Endothelial cell (in vitro differentiated cells): Measurements from ENCODE around the gene ZC2HC1B. TPM values are rescaled to one million over a fixed set of nuclear protein-coding genes. Genes with fewer than 3 reads are reported as not detected.

Source experiments
- DNase-seq: peaks from one replicate; pipeline ENCODE4 v3.0.0; 2021; ENCODE audit warnings: low spot score
- H3K27ac Mint-ChIP-seq: one replicate; pipeline ENCODE4 v1.8.0; 2021; ENCODE audit warnings: mixed read lengths, inconsistent platforms; ENCODE audit not compliant: unreplicated experiment
- H3K27me3 Mint-ChIP-seq: one replicate; pipeline ENCODE4 v1.8.0; 2021; ENCODE audit warnings: mild to moderate bottlenecking, moderate library complexity, mixed read lengths, inconsistent platforms; ENCODE audit not compliant: unreplicated experiment
- H3K36me3 Mint-ChIP-seq: one replicate; pipeline ENCODE4 v1.8.0; 2021; ENCODE audit warnings: mild to moderate bottlenecking, low read depth, mixed read lengths, inconsistent platforms; ENCODE audit not compliant: unreplicated experiment
- H3K4me1 Mint-ChIP-seq: one replicate; pipeline ENCODE4 v1.8.0; 2021; ENCODE audit warnings: mild to moderate bottlenecking, mixed read lengths, inconsistent platforms; ENCODE audit not compliant: unreplicated experiment
- H3K4me3 Mint-ChIP-seq: one replicate; pipeline ENCODE4 v1.8.0; 2021; ENCODE audit warnings: mild to moderate bottlenecking, mixed read lengths, inconsistent platforms; ENCODE audit not compliant: unreplicated experiment
- H3K9me3 Mint-ChIP-seq: one replicate; pipeline ENCODE4 v1.8.0; 2021; ENCODE audit warnings: mixed read lengths, inconsistent platforms; ENCODE audit not compliant: unreplicated experiment
- CTCF ChIP-seq: fragments of 200-600 bp; sonication (generic); IDR thresholded peaks from one replicate; pipeline ENCODE4 v1.5.0; 2021; ENCODE audit warnings: antibody characterized with exemption; ENCODE audit not compliant: unreplicated experiment
- total RNA-seq: library from RNA; stranded (reverse); fragmentation: NEBNext Ultra II Directional; extraction: Animal tissue kit (Norgen Biotek cat#: 25700); gene quantifications from one replicate; pipeline ENCODE4 v1.2.1, GENCODE V29; 2021; ENCODE audit not compliant: unreplicated experiment

The ZC2HC1B gene
- total RNA-seq, 1 donor from 2014 or later: 0.28 TPM

GRCh38 chr6:143961886-143962878, 97.9 kb downstream of the ZC2HC1B start:
- peak; percentile 31 for DNase-seq
- Mint-ChIP-seq H3K9me3 (no peaks in the 10 kb centered on the region), H3K36me3 (peaks cover 43% of the 10 kb centered on the region), H3K27ac (peak overlapping the region; percentile 95), H3K27me3 (peaks cover 15% of the 10 kb centered on the region), H3K4me3 (peak overlapping the region; percentile 23), H3K4me1 (peaks cover 84% of the 10 kb centered on the region)
- TF ChIP-seq CTCF: peak; percentile 74

GRCh38 chr6:143963158-143963919, 99.1 kb downstream of the ZC2HC1B start:
- no peak for TF ChIP-seq CTCF
- peaks cover 17% of the 10 kb centered on the region for H3K27me3 Mint-ChIP-seq
- peaks cover 43% of the 10 kb centered on the region for H3K36me3 Mint-ChIP-seq
- peak overlapping the region; percentile 95 for H3K27ac Mint-ChIP-seq
- no peaks in the 10 kb centered on the region for H3K9me3 Mint-ChIP-seq
- H3K4me3 Mint-ChIP-seq: peak overlapping the region; percentile 23
- peaks cover 85% of the 10 kb centered on the region for H3K4me1 Mint-ChIP-seq
- DNase-seq: no peak

- peaks cover 39% of the 10 kb centered on the region for H3K36me3 Mint-ChIP-seq
- H3K4me1 Mint-ChIP-seq: peaks cover 85% of the 10 kb centered on the region
- H3K4me3 Mint-ChIP-seq: peak overlapping the region; percentile 24
- H3K27me3 Mint-ChIP-seq: peaks cover 12% of the 10 kb centered on the region
- H3K9me3 Mint-ChIP-seq: no peaks in the 10 kb centered on the region
- no peak for TF ChIP-seq CTCF
- H3K27ac Mint-ChIP-seq: peak overlapping the region; percentile 95
- peak; percentile 56 for DNase-seq
Measured at GRCh38 chr6:143964674-143965081, 100.4 kb downstream of the ZC2HC1B start.

- Mint-ChIP-seq H3K9me3 (no peaks in the 10 kb centered on the region), H3K27me3 (peaks cover 9% of the 10 kb centered on the region), H3K36me3 (peaks cover 39% of the 10 kb centered on the region), H3K4me3 (peak overlapping the region; percentile 19), H3K27ac (peak overlapping the region; percentile 95), H3K4me1 (peaks cover 83% of the 10 kb centered on the region)
- no peak for DNase-seq
- no peak for TF ChIP-seq CTCF
Measured at GRCh38 chr6:143965503-143966171, 101.4 kb downstream of the ZC2HC1B start.
